Smooth muscle cell (in vitro differentiated cells): ENCODE results near the gene NOP10. TPM values are rescaled to one million over a fixed set of nuclear protein-coding genes. Genes with fewer than 3 reads are reported as not detected.

ENCODE experiments used
- DNase-seq: peaks from one replicate; lab custom pipeline; 2025; ENCODE audit not compliant: unreplicated experiment; lab: John Stamatoyannopoulos, UW
- H2AFZ ChIP-seq: fragments of 200-600 bp; sonication (generic); 2 replicates; pipeline ENCODE4 v1.6.0; 2016; ENCODE audit warnings: antibody characterized with exemption, low read depth, mild to moderate bottlenecking
- H3F3A ChIP-seq: fragments of 200-600 bp; sonication (generic); 2 replicates; pipeline ENCODE4 v1.6.0; 2017; ENCODE audit warnings: antibody characterized with exemption, low read depth
- H3K27ac ChIP-seq: fragments of 200-600 bp; sonication (generic); 2 replicates; pipeline ENCODE4 v1.5.1; 2016; ENCODE audit warnings: low read depth, mild to moderate bottlenecking
- H3K27me3 ChIP-seq: fragments of 200-600 bp; sonication (generic); 2 replicates; pipeline ENCODE4 v1.6.1; 2016; ENCODE audit warnings: low read depth, mild to moderate bottlenecking
- H3K36me3 ChIP-seq: fragments of 200-600 bp; sonication (generic); 2 replicates; pipeline ENCODE4 v1.5.1; 2016; ENCODE audit warnings: low read depth
- H3K4me1 ChIP-seq: fragments of 200-600 bp; sonication (generic); 2 replicates; pipeline ENCODE4 v1.5.1; 2016; ENCODE audit warnings: low read depth
- H3K4me2 ChIP-seq: fragments of 200-600 bp; sonication (generic); 2 replicates; pipeline ENCODE4 v1.6.0; 2016; ENCODE audit warnings: mild to moderate bottlenecking
- H3K4me3 ChIP-seq: fragments of 200-600 bp; sonication (generic); 2 replicates; pipeline ENCODE4 v1.5.1; 2016; ENCODE audit warnings: mild to moderate bottlenecking
- H3K79me2 ChIP-seq: fragments of 200-600 bp; sonication (generic); 2 replicates; pipeline ENCODE4 v1.6.0; 2016; ENCODE audit warnings: low read depth, mild to moderate bottlenecking
- H3K9ac ChIP-seq: fragments of 200-600 bp; sonication (generic); 2 replicates; pipeline ENCODE4 v1.6.0; 2016; ENCODE audit warnings: low read depth
- H3K9me3 ChIP-seq: fragments of 200-600 bp; sonication (generic); replicated peaks from 2 replicates; pipeline ENCODE4 v1.5.1; 2016; ENCODE audit warnings: low read depth
- H4K20me1 ChIP-seq: fragments of 200-600 bp; sonication (generic); 2 replicates; pipeline ENCODE4 v1.6.0; 2016; ENCODE audit warnings: low read depth
- WGBS: methylation state at CpG from one replicate; pipeline ENCODE4 v1.1.7; 2016; ENCODE audit warnings: low lambda C conversion rate; 5-methylcytosine and 5-hydroxymethylcytosine counted together
- polyA plus RNA-seq: library from polyadenylated mRNA; unstranded; fragments of >200 nt; fragmentation: Nextera tagmentation; extraction: Ambion mirVana; gene quantifications from 2 replicates; pipeline ENCODE4 v1.2.1, GENCODE V29; 2016
- total RNA-seq: library from RNA; depleted of rRNA; stranded (reverse); fragments of >200 nt; gene quantifications from 2 replicates; pipeline ENCODE4 v1.2.3, GENCODE V29; 2014
- TF ChIP-seq, protein P1 (sequence below): fragments of 200-600 bp; sonication (generic); IDR thresholded peaks from 2 replicates; pipeline ENCODE4 v1.5.1; 2017; ENCODE audit warnings: borderline replicate concordance, mild to moderate bottlenecking, antibody characterized with exemption; ENCODE audit not compliant: insufficient read depth, poor library complexity, severe bottlenecking

The NOP10 gene
- total and polyA plus RNA-seq, 2 experiments from 2014 or later = 305 to 306 TPM

DNA sequence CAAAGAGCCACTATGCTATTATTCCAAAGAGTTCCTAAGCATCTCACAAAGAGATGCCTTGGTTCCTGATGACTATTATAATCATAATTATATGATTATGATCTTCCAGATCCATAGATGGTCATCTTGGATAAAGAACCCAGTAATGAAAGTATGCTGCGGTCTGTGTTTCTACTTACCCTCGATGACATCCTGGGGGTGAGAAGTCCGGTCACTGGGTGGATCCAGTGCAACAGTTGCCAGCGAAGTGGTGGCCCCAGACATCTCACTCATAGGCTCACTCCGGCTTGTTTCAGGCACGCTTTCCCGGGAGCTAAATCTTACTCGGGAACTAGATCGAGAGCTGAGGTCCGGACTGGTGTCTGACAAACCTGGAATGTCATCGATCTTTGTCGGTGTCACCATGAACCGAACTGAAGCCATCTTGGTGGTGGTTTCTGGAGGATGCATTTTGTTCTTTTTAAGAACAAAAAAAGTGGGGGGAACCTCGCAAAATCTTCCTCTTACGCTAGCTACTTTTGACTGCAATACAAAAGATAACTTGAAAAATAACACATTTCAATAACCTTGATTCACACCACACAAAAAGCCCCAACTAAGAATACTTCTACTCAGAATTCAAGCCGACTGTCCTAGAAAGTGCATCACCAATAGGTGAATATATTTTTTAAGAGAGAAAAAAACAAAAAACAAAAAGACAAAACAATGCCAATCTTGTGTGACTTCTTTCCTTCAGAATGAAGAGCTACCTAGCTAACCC, 6.5 kb downstream of the NOP10 start:
- H3F3A ChIP-seq = peaks cover 14% of the 10 kb centered on the region
- H3K27me3 ChIP-seq = no peaks in the 10 kb centered on the region
- no peaks in the 10 kb centered on the region for H3K36me3 ChIP-seq
- TF ChIP-seq, protein P1, sequence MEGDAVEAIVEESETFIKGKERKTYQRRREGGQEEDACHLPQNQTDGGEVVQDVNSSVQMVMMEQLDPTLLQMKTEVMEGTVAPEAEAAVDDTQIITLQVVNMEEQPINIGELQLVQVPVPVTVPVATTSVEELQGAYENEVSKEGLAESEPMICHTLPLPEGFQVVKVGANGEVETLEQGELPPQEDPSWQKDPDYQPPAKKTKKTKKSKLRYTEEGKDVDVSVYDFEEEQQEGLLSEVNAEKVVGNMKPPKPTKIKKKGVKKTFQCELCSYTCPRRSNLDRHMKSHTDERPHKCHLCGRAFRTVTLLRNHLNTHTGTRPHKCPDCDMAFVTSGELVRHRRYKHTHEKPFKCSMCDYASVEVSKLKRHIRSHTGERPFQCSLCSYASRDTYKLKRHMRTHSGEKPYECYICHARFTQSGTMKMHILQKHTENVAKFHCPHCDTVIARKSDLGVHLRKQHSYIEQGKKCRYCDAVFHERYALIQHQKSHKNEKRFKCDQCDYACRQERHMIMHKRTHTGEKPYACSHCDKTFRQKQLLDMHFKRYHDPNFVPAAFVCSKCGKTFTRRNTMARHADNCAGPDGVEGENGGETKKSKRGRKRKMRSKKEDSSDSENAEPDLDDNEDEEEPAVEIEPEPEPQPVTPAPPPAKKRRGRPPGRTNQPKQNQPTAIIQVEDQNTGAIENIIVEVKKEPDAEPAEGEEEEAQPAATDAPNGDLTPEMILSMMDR = no peak
- H4K20me1 ChIP-seq = no peaks in the 10 kb centered on the region
- WGBS = 91% methylated on average over 16 of the region's 16 CpGs
- peaks cover 13% of the 10 kb centered on the region for H3K79me2 ChIP-seq
- no peak overlapping the region for H3K27ac ChIP-seq
- no peaks in the 10 kb centered on the region for H3K4me1 ChIP-seq
- H3K9me3 ChIP-seq = no peaks in the 10 kb centered on the region
- H3K4me2 ChIP-seq = peak overlapping the region; percentile 84
- no peak for DNase-seq
- H3K4me3 ChIP-seq = peak overlapping the region; percentile 91
- no peak overlapping the region for H2AFZ ChIP-seq
- H3K9ac ChIP-seq = no peak overlapping the region

DNA sequence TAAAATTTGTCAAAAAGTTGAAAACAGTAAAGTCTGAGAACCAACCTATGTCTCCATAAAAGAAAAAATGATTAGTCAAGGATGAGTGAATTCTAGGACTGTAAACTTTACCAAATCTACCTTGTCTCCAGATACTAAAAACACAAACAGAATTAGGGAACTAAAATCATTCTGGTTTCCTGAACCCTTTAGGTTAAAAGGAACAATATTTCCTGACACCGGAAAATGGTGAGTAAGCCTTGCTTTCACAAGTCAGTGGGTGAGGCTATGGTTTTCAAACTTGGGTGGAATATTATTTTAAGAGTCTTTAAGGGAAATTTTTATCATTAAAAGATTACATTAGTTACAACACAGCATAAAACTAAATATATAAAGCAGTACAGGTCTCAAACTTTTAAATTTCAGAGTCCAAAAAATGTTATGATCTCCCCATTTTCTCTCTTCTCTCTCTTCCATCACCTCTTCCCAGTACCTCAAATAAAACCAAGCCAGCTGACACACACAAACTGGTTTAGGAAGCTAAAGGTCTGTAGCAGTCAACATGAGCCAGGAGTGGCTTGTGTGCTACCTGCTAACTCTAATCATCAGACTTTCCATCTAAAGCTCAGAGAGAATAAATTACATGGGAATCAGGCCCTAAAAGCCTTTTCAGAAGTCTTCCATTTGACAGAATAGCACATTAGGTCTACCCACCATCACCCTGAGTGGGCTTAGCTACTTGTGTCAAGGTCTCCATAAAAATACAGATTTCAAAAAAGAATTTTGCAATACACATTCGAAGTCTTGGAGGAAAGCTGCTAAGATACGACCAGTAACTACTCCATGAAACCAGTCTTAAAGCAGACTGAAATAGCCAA, 7.5 kb downstream of the NOP10 start:
- 96% methylated on average over 3 of the region's 3 CpGs for WGBS
- TF ChIP-seq, protein P1 = no peak
- Histone ChIP-seq H3K4me1 (no peaks in the 10 kb centered on the region), H3K4me2 (peak overlapping the region; percentile 19), H3K4me3 (no peak overlapping the region), H3K9me3 (no peaks in the 10 kb centered on the region), H3K36me3 (no peaks in the 10 kb centered on the region), H3K27ac (peak overlapping the region; percentile 53), H2AFZ (no peak overlapping the region), H3F3A (peaks cover 14% of the 10 kb centered on the region), H3K79me2 (peaks cover 3% of the 10 kb centered on the region), H4K20me1 (no peaks in the 10 kb centered on the region), H3K27me3 (no peaks in the 10 kb centered on the region), H3K9ac (peak overlapping the region; percentile 24)
- DNase-seq = no peak

DNA sequence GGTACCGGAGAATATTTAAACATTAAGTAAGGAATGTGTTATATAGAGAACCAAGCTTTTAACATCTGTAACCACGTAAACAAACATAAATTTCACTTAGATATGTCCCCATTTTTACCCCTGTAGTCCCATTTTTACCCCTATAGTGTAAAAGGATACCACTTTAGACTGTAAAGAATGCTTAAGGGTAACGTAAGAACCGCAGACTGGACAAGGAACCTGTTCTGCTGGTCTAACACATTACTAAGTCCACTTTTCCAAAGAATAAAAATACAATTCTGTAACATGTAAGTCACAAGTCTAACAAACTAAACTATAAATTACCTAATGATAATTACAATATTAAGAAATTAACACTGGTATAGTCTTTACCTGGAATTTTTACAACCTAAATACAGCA, 8.3 kb downstream of the NOP10 start:
- WGBS = 76% methylated on average over 4 of the region's 4 CpGs
- H2AFZ ChIP-seq = no peak overlapping the region
- H3K27ac ChIP-seq = peak overlapping the region; percentile 53

More for the DNA sequence above, 8.3 kb downstream of the NOP10 start:
- DNase-seq = no peak
- H3K4me1 ChIP-seq = no peaks in the 10 kb centered on the region
- H3K4me2 ChIP-seq = peak overlapping the region; percentile 3
- H3K79me2 ChIP-seq = peaks cover under 1% of the 10 kb centered on the region
- H3K4me3 ChIP-seq = no peak overlapping the region
- no peaks in the 10 kb centered on the region for H3K27me3 ChIP-seq
- no peaks in the 10 kb centered on the region for H3K9me3 ChIP-seq
- H4K20me1 ChIP-seq = no peaks in the 10 kb centered on the region
- no peaks in the 10 kb centered on the region for H3K36me3 ChIP-seq
- no peak overlapping the region for H3K9ac ChIP-seq
- H3F3A ChIP-seq = peaks cover 8% of the 10 kb centered on the region
- TF ChIP-seq, protein P1 = no peak
